Stomach (tissue), 9 donors: ENCODE results near the gene COL4A1. TPM values are rescaled to one million over a fixed set of nuclear protein-coding genes. Genes with fewer than 3 reads are reported as not detected.

Source experiments
- DNase-seq, 2 donors: peaks; one replicate each; pipeline versions ENCODE4 v3.0.0 to v3.0.0-alpha.2; 2013 to 2019
- H3K27ac ChIP-seq, 5 donors: fragments of 200-600 bp in 4 of 5; sonication (generic) in 4 of 5; one replicate each; pipeline ENCODE4 v1.5.1; 2013 to 2019; ENCODE audit warnings: mild to moderate bottlenecking in 1 of 5, moderate library complexity in 1 of 5
- H3K27me3 ChIP-seq, 3 donors: fragments of 200-600 bp; sonication (generic); one replicate each; pipeline ENCODE4 v1.5.1; 2017 to 2019; ENCODE audit warnings: mixed run types in 1 of 3
- H3K36me3 ChIP-seq, 4 donors: fragments of 200-600 bp; sonication (generic); 1 replicate in 3 of 4; 2 replicates in 1 of 4; pipeline ENCODE4 v1.5.1; 2016 to 2019
- H3K4me1 ChIP-seq, 4 donors: fragments of 200-600 bp; sonication (generic); one replicate each; pipeline ENCODE4 v1.5.1; 2016 to 2019
- H3K4me3 ChIP-seq, 4 donors: fragments of 200-600 bp; sonication (generic) in 3 of 4; one replicate each; pipeline ENCODE4 v1.5.1; 2016 to 2019; ENCODE audit warnings: mild to moderate bottlenecking in 1 of 4
- H3K9me3 ChIP-seq, 4 donors: fragments of 200-600 bp; sonication (generic); one replicate each; pipeline ENCODE4 v1.5.1; 2016 to 2019
- EP300 ChIP-seq: sonication (generic); formaldehyde crosslinking; IDR thresholded peaks from one replicate; pipeline ENCODE4 v1.6.1; 2017; ENCODE audit warnings: antibody characterized with exemption
- POLR2A ChIP-seq, 4 donors: fragments of 450-650 bp; IDR thresholded peaks; one replicate each; pipeline ENCODE4 v1.6.1; 2016; ENCODE audit warnings: antibody characterized with exemption in 4 of 4, control low read depth in 2 of 4, mild to moderate bottlenecking in 1 of 4, moderate library complexity in 1 of 4
- POLR2AphosphoS5 ChIP-seq, 3 donors: sonication (generic); formaldehyde crosslinking; IDR thresholded peaks; one replicate each; pipeline ENCODE4 v1.6.1; 2016; ENCODE audit warnings: antibody characterized with exemption in 3 of 3
- WGBS, 5 donors: extraction: QIAGEN DNeasy Blood & Tissue Kit in 3 of 5; methylation state at CpG; one replicate each; pipeline versions ENCODE4 v1.1.5 to v1.1.7; 2013 to 2018; 5-methylcytosine and 5-hydroxymethylcytosine counted together
- intact Hi-C: fragments of 100-400 bp; cut with DNase I; formaldehyde crosslinking; loops from one replicate; pipeline ENCODE4 v1.15.1; 2023; ENCODE audit warnings: low total_unique reads
- polyA plus RNA-seq, 3 donors: library from polyadenylated mRNA; stranded (reverse); fragments of 200-250 nt; gene quantifications; one replicate each; pipeline ENCODE4 v1.2.3, GENCODE V29; 2013
- total RNA-seq, 5 donors: library from RNA; depleted of rRNA; stranded (reverse); fragments of >200 nt; gene quantifications; one replicate each; pipeline versions ENCODE4 v1.1.0 to v1.2.3, GENCODE V29; 2014 to 2016
- TF ChIP-seq, protein P1 (sequence below), 7 experiments: fragments of 450-650 bp in 4 of 7; fragments of 200-600 bp in 3 of 7; sonication (generic) in 3 of 7; IDR thresholded peaks; one replicate each; pipeline ENCODE4 v1.5.1; 2016 to 2019; ENCODE audit warnings: antibody characterized with exemption in 7 of 7, control low read depth in 2 of 7, mild to moderate bottlenecking in 1 of 7
- donor health status: healthy with polysubstance abuse.
- donor health status: Bipolar disorder and iron deficiency.
- donor health status: healthy.

The COL4A1 gene
- total and polyA plus RNA-seq, 8 donors: 18.8 to 798 (median 133) TPM

DNA sequence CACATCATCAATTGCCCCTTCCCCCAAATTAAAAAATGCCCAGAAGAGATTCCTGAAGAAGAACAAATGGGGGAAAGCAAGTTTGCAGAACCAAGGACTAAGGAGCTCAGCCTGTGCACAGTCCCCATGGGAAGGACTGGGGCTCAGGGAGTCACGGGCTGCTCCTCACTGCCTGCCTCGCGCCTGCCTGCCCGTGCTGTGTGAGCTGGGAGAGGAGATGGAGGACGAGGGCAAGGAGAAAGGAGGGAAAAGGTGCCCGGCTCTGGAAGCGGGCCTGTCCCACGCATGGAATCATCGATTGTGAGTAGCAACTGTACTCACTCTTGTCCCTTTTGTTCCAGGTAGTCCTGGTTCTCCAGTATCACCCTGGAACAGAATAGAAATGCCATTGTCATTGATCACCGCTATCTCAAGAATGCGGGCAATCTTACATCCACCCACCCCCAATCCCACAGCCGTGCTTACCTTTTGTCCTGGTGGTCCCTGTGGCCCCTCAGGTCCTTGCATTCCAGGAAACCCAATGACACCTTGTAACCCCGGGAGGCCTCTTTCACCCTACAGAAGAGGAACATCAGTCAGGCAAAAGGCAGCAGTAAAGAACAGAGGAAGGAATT is 93.4 kb downstream of the COL4A1 start:
- WGBS, 5 donors: 59 to 81% (median 73%) methylated on average over 13 of the region's 13 CpGs
- no peak for DNase-seq
- Histone ChIP-seq H3K27me3 (peaks cover 0 to under 1% (median 0%) of the 10 kb centered on the region in 3 donors), H3K4me1 (peaks cover 3 to 43% (median 28%) of the 10 kb centered on the region in 4 donors), H3K27ac (peak overlapping the region in 2 of 5 donors; percentile 81 to 83), H3K4me3 (no peak overlapping the region), H3K9me3 (no peaks in the 10 kb centered on the region), H3K36me3 (peaks cover 9 to 51% (median 44%) of the 10 kb centered on the region in 4 donors)
- intact Hi-C loops: no loop called here
- TF ChIP-seq EP300: no peak
- TF ChIP-seq POLR2A (IDR thresholded peaks at IDR 0.05): no peak
- TF ChIP-seq, protein P1, sequence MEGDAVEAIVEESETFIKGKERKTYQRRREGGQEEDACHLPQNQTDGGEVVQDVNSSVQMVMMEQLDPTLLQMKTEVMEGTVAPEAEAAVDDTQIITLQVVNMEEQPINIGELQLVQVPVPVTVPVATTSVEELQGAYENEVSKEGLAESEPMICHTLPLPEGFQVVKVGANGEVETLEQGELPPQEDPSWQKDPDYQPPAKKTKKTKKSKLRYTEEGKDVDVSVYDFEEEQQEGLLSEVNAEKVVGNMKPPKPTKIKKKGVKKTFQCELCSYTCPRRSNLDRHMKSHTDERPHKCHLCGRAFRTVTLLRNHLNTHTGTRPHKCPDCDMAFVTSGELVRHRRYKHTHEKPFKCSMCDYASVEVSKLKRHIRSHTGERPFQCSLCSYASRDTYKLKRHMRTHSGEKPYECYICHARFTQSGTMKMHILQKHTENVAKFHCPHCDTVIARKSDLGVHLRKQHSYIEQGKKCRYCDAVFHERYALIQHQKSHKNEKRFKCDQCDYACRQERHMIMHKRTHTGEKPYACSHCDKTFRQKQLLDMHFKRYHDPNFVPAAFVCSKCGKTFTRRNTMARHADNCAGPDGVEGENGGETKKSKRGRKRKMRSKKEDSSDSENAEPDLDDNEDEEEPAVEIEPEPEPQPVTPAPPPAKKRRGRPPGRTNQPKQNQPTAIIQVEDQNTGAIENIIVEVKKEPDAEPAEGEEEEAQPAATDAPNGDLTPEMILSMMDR (IDR thresholded peaks at IDR 0.05): no peak
- TF ChIP-seq POLR2AphosphoS5 (IDR thresholded peaks at IDR 0.05): no peak

DNA sequence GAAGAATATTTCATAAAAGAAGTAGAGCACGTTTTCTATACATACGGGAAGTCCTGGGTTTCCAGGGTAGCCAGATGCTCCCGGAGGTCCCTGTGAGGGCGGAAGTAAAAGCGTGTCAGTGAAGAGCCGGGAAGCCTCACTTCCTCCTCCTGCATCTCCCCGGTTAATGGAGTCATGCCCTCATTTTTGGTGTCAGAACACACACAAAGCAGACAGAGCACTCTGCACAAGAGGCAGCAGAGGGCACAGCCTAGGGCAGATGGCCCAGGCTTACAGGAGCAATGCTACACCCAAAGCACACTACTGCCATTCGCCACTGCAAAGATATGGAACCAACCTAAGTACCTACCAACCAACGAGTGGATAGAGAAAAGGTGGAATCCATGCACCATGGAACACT is 94.4 kb downstream of the COL4A1 start:
- 82 to 90% (median 87%) methylated on average over 9 of the region's 9 CpGs for WGBS, 5 donors
- H3K9me3 ChIP-seq: no peaks in the 10 kb centered on the region
- H3K27me3 ChIP-seq: no peaks in the 10 kb centered on the region
- intact Hi-C loops: no loop called here
- peaks cover 3 to 38% (median 23%) of the 10 kb centered on the region in 4 donors for H3K4me1 ChIP-seq
- no peak for TF ChIP-seq POLR2A (IDR thresholded peaks at IDR 0.05)
- TF ChIP-seq, protein P1 (IDR thresholded peaks at IDR 0.05): no peak
- no peak for TF ChIP-seq POLR2AphosphoS5 (IDR thresholded peaks at IDR 0.05)
- TF ChIP-seq EP300: no peak
- DNase-seq: no peak
- no peak overlapping the region for H3K27ac ChIP-seq
- peaks cover 20 to 62% (median 53%) of the 10 kb centered on the region in 4 donors for H3K36me3 ChIP-seq
- no peak overlapping the region for H3K4me3 ChIP-seq

DNA sequence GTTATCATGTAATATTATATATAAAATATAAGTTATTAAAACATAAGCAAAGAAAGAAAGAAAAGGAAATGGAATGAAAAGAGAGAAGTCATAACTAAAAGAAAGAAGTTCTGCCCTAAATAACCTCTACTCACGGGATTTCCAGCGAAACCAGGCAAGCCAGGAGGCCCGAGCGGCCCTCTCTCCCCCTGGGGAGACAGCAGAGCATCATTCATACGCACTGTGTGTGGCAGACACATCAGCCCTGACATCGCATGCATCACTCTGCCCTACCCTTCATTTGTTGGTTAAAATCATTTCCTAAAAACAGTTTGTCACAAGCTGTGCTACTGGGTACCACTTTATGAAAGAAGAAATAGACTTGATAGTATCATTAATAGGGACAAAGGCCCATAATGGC is 95.2 kb downstream of the COL4A1 start:
- Histone ChIP-seq H3K27me3 (no peaks in the 10 kb centered on the region), H3K27ac (no peak overlapping the region), H3K36me3 (peaks cover 21 to 70% (median 61%) of the 10 kb centered on the region in 4 donors), H3K4me1 (peaks cover 3 to 30% (median 15%) of the 10 kb centered on the region in 4 donors), H3K4me3 (no peak overlapping the region), H3K9me3 (no peaks in the 10 kb centered on the region)
- intact Hi-C loops: no loop called here
- 76 to 86% (median 84%) methylated on average over 6 of the region's 6 CpGs for WGBS, 5 donors
- DNase-seq: no peak
- TF ChIP-seq, protein P1 (IDR thresholded peaks at IDR 0.05): no peak
- no peak for TF ChIP-seq EP300
- no peak for TF ChIP-seq POLR2A (IDR thresholded peaks at IDR 0.05)
- TF ChIP-seq POLR2AphosphoS5 (IDR thresholded peaks at IDR 0.05): no peak

DNA sequence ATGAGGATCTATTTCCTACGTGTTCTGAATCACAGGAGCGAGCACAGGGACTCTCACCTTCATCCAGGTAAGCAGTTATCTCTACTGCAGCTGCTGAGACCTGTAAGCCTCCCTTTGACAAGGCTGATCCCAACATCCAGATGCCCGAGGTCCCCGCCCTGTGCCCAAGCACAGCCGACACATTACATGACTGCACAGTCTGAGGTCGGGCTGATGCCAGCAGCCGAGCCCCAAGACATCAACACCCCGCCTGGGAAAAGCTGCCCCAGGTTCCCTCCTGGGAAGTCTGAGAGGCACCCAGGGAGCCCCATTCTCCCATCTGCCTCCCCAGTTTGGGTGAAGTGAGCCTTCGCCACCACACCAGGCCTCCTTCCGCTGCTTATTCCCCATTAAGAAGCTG is 95.9 kb downstream of the COL4A1 start:
- no peak for DNase-seq
- Histone ChIP-seq H3K4me3 (no peak overlapping the region), H3K9me3 (no peaks in the 10 kb centered on the region), H3K4me1 (peaks cover 0 to 23% (median 10%) of the 10 kb centered on the region in 4 donors), H3K36me3 (peaks cover 25 to 76% (median 68%) of the 10 kb centered on the region in 4 donors), H3K27ac (no peak overlapping the region), H3K27me3 (no peaks in the 10 kb centered on the region)
- TF ChIP-seq POLR2A (IDR thresholded peaks at IDR 0.05) (no peak), POLR2AphosphoS5 (IDR thresholded peaks at IDR 0.05) (no peak), EP300 (no peak)
- TF ChIP-seq, protein P1 (IDR thresholded peaks at IDR 0.05): no peak
- intact Hi-C loops: no loop called here
- 88 to 93% (median 91%) methylated on average over 10 of the region's 10 CpGs for WGBS, 5 donors
